ENCODE measurements around the gene ZNF608. TPM values are rescaled to one million over a fixed set of nuclear protein-coding genes. Genes with fewer than 3 reads are reported as not detected.

ZNF608 gene
- polyA plus RNA-seq, 1 donor (not counting 4 experiments of a cell fraction or from before 2014, with no cell fraction given), result 1.1 TPM

DNA sequence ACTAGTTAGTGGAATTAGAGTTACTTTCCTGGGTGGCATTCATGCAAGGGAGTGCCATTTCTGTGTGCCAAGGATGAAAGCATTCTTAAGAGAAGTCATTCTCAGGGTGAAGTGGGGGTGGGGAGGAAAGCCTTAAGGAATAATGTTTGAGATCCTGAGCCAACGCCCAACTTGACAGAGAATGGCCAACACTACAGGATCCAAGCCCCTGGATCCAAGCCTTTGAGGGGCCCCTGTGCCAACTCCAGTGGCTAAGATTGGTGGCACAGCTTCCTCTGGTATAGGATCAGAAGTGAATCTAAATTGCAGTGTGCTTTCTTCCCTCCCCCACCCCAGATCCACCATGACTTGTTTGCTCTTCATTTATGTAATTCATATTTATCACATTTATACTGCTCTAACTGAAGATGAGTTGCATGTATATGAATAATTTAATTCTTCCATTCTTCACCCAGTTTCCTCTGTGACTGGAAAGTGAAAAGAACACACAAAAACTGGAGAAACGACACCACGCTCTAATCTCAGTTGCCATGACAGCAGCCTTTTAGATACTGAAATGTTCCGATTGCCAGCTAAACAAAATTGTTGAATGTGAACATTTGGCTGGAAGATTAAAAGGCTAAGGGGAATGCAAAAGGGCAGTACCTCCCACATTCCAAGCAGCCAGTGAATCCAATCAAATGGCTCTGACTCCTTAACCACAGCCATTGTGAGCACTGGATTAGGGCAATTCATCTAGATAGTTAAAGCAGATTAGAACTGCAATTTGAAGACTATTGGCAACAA, 4.5 kb downstream of the ZNF608 start:
- peak overlapping the region in 1 of 3 experiments; percentile 9 for H3K4me3 ChIP-seq (ENCODE audit: control insufficient read depth in 2 of 3, extremely low read depth in 1 of 3, insufficient read depth in 2 of 3, low read depth in 1 of 3, low read length in 3 of 3)
- H3K4me1 ChIP-seq (ENCODE audit: control insufficient read depth, extremely low read depth, insufficient read depth, low read length), result peaks cover 42% of the 10 kb centered on the region
- H3K27ac ChIP-seq (ENCODE audit: control insufficient read depth, insufficient read depth, low read length), result peak overlapping the region; percentile 58
- no peaks in the 10 kb centered on the region for H3K9me3 ChIP-seq (ENCODE audit: control insufficient read depth, low read depth, low read length)
- H4K20me1 ChIP-seq (ENCODE audit: control insufficient read depth, extremely low read depth, insufficient read depth, low read length), result no peaks in the 10 kb centered on the region
- TF ChIP-seq CTCF (optimal IDR thresholded peaks at IDR 0.05 in 1 of 3, IDR thresholded peaks at IDR 0.05 in 1 of 3, conservative IDR thresholded peaks at IDR 0.05 in 1 of 3; ENCODE audit: extremely low read depth in 1 of 3, insufficient read depth in 2 of 3, low read length in 3 of 3) (no peak), EZH2 (IDR thresholded peaks at IDR 0.05; ENCODE audit: low read length) (no peak)
- peak overlapping the region; percentile 83 for H3K4me2 ChIP-seq (ENCODE audit: control insufficient read depth, extremely low read depth, insufficient read depth, low read depth, low read length)
- peaks cover 5% of the 10 kb centered on the region for H3K27me3 ChIP-seq (ENCODE audit: control insufficient read depth, extremely low read depth, insufficient read depth, low read length)
- no peaks in the 10 kb centered on the region for H3K36me3 ChIP-seq (ENCODE audit: control insufficient read depth in 2 of 2, extremely low read depth in 1 of 2, insufficient read depth in 2 of 2, low read length in 2 of 2)
- peak; percentile 98 for FAIRE-seq
- H2AFZ ChIP-seq (ENCODE audit: control insufficient read depth, low read length), result no peak overlapping the region
- dilution Hi-C loops (cut with MboI; ENCODE audit: extremely low pct_ligation_motif_present, low sequenced_read_pairs), result no loop called here
- DNase-seq (ENCODE audit: low read depth, low spot score), result no peak
- no peaks in the 10 kb centered on the region for H3K79me2 ChIP-seq (ENCODE audit: control insufficient read depth, insufficient read depth, low read length)
- H3K9ac ChIP-seq (ENCODE audit: control insufficient read depth, extremely low read depth, insufficient read depth, low read length), result peak overlapping the region; percentile 43
- H3K9me1 ChIP-seq (ENCODE audit: control insufficient read depth, extremely low read depth, insufficient read depth, low read length), result no peaks in the 10 kb centered on the region

- peak overlapping the region; percentile 58 for H3K27ac ChIP-seq (ENCODE audit: control insufficient read depth, insufficient read depth, low read length)
- dilution Hi-C loops (cut with MboI; ENCODE audit: extremely low pct_ligation_motif_present, low sequenced_read_pairs), result no loop called here
- DNase-seq (ENCODE audit: low read depth, low spot score), result peak; percentile 73
These were observed 5.4 kb downstream of the ZNF608 start for GRCh38 chr5:124740991-124741583.

More at GRCh38 chr5:124740991-124741583, 5.4 kb downstream of the ZNF608 start:
- peak overlapping the region; percentile 83 for H3K4me2 ChIP-seq (ENCODE audit: control insufficient read depth, extremely low read depth, insufficient read depth, low read depth, low read length)
- no peak overlapping the region for H2AFZ ChIP-seq (ENCODE audit: control insufficient read depth, low read length)
- peak overlapping the region; percentile 43 for H3K9ac ChIP-seq (ENCODE audit: control insufficient read depth, extremely low read depth, insufficient read depth, low read length)
- no peaks in the 10 kb centered on the region for H4K20me1 ChIP-seq (ENCODE audit: control insufficient read depth, extremely low read depth, insufficient read depth, low read length)
- H3K9me1 ChIP-seq (ENCODE audit: control insufficient read depth, extremely low read depth, insufficient read depth, low read length), result no peaks in the 10 kb centered on the region
- no peaks in the 10 kb centered on the region for H3K9me3 ChIP-seq (ENCODE audit: control insufficient read depth, low read depth, low read length)
- peaks cover 5% of the 10 kb centered on the region for H3K27me3 ChIP-seq (ENCODE audit: control insufficient read depth, extremely low read depth, insufficient read depth, low read length)
- peaks cover 40% of the 10 kb centered on the region for H3K4me1 ChIP-seq (ENCODE audit: control insufficient read depth, extremely low read depth, insufficient read depth, low read length)
- H3K79me2 ChIP-seq (ENCODE audit: control insufficient read depth, insufficient read depth, low read length), result no peaks in the 10 kb centered on the region
- H3K36me3 ChIP-seq (ENCODE audit: control insufficient read depth in 2 of 2, extremely low read depth in 1 of 2, insufficient read depth in 2 of 2, low read length in 2 of 2), result no peaks in the 10 kb centered on the region
- TF ChIP-seq CTCF (optimal IDR thresholded peaks at IDR 0.05 in 1 of 3, IDR thresholded peaks at IDR 0.05 in 1 of 3, conservative IDR thresholded peaks at IDR 0.05 in 1 of 3; ENCODE audit: extremely low read depth in 1 of 3, insufficient read depth in 2 of 3, low read length in 3 of 3) (no peak), EZH2 (IDR thresholded peaks at IDR 0.05; ENCODE audit: low read length) (no peak)
- no peak overlapping the region for H3K4me3 ChIP-seq (ENCODE audit: control insufficient read depth in 2 of 3, extremely low read depth in 1 of 3, insufficient read depth in 2 of 3, low read depth in 1 of 3, low read length in 3 of 3)
- peak; percentile 99 for FAIRE-seq
